ENCODE measurements around the gene SGMS1. TPM values are rescaled to one million over a fixed set of nuclear protein-coding genes. Genes with fewer than 3 reads are reported as not detected.

SGMS1 gene
- total RNA-seq, 2 donors from 2014 or later, result 67.0 to 68.2 TPM

DNA sequence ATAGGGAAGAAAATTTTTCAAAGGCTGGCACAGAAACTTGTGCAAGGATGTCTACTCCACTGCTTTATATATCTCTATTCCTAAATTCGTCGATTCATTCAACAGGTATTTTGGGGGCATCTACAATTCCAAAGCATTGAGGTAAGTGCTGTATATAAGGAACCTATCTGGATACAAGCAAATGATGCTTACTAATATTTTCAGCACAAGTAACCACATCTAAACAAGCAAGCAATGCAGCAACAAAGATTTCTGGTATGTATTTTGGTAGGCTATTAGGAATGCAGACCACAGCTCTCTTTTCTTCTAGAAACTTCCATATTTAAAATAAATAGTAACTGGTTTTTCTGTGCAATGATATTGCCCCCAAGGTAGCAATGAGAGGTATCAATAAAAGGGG is 183.9 kb downstream of the SGMS1 start:
- no peak for DNase-seq (ENCODE audit: low spot score)
- no peaks in the 10 kb centered on the region for H3K4me1 ChIP-seq (replicated peaks)
- TF ChIP-seq POLR2AphosphoS5 (IDR thresholded peaks at IDR 0.05), result no peak
- TF ChIP-seq POLR2A (IDR thresholded peaks at IDR 0.05), result no peak
- TF ChIP-seq, protein P1, sequence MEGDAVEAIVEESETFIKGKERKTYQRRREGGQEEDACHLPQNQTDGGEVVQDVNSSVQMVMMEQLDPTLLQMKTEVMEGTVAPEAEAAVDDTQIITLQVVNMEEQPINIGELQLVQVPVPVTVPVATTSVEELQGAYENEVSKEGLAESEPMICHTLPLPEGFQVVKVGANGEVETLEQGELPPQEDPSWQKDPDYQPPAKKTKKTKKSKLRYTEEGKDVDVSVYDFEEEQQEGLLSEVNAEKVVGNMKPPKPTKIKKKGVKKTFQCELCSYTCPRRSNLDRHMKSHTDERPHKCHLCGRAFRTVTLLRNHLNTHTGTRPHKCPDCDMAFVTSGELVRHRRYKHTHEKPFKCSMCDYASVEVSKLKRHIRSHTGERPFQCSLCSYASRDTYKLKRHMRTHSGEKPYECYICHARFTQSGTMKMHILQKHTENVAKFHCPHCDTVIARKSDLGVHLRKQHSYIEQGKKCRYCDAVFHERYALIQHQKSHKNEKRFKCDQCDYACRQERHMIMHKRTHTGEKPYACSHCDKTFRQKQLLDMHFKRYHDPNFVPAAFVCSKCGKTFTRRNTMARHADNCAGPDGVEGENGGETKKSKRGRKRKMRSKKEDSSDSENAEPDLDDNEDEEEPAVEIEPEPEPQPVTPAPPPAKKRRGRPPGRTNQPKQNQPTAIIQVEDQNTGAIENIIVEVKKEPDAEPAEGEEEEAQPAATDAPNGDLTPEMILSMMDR (IDR thresholded peaks at IDR 0.05), result no peak
- H3K27me3 ChIP-seq (replicated peaks; ENCODE audit: insufficient read depth), result no peaks in the 10 kb centered on the region
- H3K27ac ChIP-seq, result no peak overlapping the region
- WGBS, result 91% methylated on average over 2 of the region's 2 CpGs
- no peaks in the 10 kb centered on the region for H3K36me3 ChIP-seq
- H3K9me3 ChIP-seq, result no peaks in the 10 kb centered on the region
- no peak overlapping the region for H3K4me3 ChIP-seq
- intact Hi-C loops (cut with DNase I), result no loop called here

DNA sequence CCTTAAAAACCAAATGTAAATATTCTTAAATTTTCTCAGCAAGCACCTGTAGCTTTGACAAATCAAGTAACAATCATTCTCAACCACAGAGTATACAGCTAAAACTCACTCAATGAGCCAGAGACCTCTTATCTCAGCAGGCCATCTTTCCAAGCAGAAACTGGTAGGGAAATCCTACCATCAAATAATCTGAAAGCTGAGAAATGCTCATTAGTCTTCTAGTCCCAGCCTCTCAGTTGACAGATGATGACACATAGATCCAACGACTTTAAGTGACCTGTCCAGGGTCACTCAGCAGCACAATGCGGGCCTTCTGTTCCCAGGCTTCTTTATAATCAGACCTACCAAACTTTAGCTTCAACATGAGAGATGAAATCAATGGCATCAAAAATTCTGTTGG is 184.6 kb downstream of the SGMS1 start:
- intact Hi-C loops (cut with DNase I), result no loop called here
- Histone ChIP-seq H3K27me3 (replicated peaks; ENCODE audit: insufficient read depth) (no peaks in the 10 kb centered on the region), H3K36me3 (no peaks in the 10 kb centered on the region), H3K27ac (no peak overlapping the region), H3K4me3 (no peak overlapping the region), H3K4me1 (replicated peaks) (no peaks in the 10 kb centered on the region), H3K9me3 (no peaks in the 10 kb centered on the region)
- WGBS, result 68% methylated on average over 2 of the region's 2 CpGs
- TF ChIP-seq POLR2A (IDR thresholded peaks at IDR 0.05) (no peak), POLR2AphosphoS5 (IDR thresholded peaks at IDR 0.05) (no peak)
- TF ChIP-seq, protein P1 (IDR thresholded peaks at IDR 0.05), result no peak
- no peak for DNase-seq (ENCODE audit: low spot score)

DNA sequence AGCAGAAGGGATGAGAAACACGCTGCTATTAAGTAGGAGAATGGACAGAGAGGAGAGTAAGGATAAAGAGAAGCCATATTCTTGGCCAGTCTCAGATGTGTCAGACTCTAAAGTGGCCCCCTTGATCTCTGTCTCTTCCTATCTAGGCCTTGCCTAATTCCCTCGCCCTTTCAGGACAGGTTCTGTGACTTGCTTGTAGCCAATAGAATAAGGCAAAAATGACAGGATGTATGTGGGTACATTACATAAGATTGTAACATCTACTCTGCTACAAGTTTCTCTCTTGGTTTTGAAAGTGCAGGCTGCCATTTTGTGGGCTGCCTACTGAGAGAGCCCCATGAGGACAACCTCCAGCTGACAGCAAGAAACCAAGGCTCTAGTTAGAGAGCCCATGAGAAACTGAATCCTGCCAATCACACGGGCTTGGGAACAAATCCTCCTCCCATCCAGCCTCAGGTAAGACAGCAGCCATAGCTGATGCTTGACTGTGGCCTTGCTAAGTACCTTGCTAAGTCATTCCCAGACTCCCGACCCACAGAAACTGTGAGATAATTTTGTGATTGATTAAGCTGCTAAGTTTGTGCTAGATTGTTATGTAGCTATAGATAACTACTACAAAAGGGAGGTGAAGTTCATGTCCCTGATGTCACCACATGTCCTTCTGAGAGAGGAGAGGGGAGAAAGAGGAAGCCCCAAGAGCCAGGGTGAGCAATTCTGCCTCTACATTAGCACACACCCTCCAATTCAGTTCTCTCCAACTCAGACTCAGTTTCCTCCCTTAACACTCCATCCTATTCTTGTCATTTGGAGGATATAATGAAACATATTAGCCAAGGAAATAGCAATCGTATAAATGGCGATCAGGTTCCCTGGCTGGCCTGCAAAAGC is 185.5 kb downstream of the SGMS1 start:
- H3K27me3 ChIP-seq (replicated peaks; ENCODE audit: insufficient read depth), result no peaks in the 10 kb centered on the region
- TF ChIP-seq POLR2A (IDR thresholded peaks at IDR 0.05) (no peak), POLR2AphosphoS5 (IDR thresholded peaks at IDR 0.05) (no peak)
- TF ChIP-seq, protein P1 (IDR thresholded peaks at IDR 0.05), result no peak

DNA sequence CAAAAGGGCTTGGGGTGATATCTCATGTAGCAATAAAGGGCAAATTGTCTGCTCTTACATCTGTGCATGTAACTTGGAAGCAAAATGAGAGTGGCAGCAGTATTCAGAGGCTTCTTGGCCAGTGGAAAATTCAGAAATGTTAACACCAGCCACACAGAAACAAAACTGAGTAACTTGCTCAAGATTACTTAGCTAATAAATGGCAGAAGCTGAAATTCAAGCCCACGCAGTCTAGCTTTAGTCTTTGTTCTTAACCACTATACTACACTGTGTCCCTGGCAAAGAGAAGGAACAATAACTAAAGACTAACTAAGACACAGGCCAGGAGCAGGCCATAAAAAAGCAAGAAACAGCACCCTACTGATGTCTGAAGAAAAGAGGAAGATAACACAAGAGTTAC is 186.5 kb downstream of the SGMS1 start:
- Histone ChIP-seq H3K27ac (no peak overlapping the region), H3K9me3 (no peaks in the 10 kb centered on the region), H3K4me1 (replicated peaks) (no peaks in the 10 kb centered on the region), H3K27me3 (replicated peaks; ENCODE audit: insufficient read depth) (no peaks in the 10 kb centered on the region), H3K36me3 (no peaks in the 10 kb centered on the region), H3K4me3 (no peak overlapping the region)
- intact Hi-C loops (cut with DNase I), result no loop called here
- no peak for TF ChIP-seq POLR2AphosphoS5 (IDR thresholded peaks at IDR 0.05)
- TF ChIP-seq, protein P1 (IDR thresholded peaks at IDR 0.05), result no peak
- no peak for TF ChIP-seq POLR2A (IDR thresholded peaks at IDR 0.05)
- DNase-seq (ENCODE audit: low spot score), result no peak
- 74% methylated on average over 1 of the region's 1 CpG for WGBS

More for the DNA sequence above, 185.5 kb downstream of the SGMS1 start:
- WGBS, result 93% methylated on average over 6 of the region's 6 CpGs
- intact Hi-C loops (cut with DNase I), result no loop called here
- Histone ChIP-seq H3K9me3 (no peaks in the 10 kb centered on the region), H3K4me1 (replicated peaks) (no peaks in the 10 kb centered on the region), H3K4me3 (no peak overlapping the region), H3K27ac (no peak overlapping the region), H3K36me3 (no peaks in the 10 kb centered on the region)
- no peak for DNase-seq (ENCODE audit: low spot score)

DNA sequence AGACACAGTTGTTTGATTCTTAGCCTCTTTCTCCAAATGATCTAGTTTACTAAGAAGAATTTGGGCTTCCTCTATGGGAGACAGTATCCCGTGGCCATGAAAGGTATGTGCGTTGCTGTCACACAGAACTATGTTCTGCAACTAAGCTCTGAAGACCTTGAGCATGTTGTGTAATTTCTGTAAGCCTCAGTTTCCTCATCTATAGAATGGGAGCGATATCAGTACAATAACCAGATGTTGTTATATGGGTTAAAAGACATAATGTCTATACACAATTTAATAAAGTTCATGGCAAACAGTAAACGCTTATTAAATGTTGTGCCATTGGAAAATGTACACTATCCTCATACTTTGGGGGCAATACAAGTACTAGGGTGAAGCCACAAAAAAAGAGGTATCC is 187.0 kb downstream of the SGMS1 start:
- TF ChIP-seq POLR2A (IDR thresholded peaks at IDR 0.05), result no peak
- TF ChIP-seq POLR2AphosphoS5 (IDR thresholded peaks at IDR 0.05), result no peak
- TF ChIP-seq, protein P1 (IDR thresholded peaks at IDR 0.05), result no peak
- Histone ChIP-seq H3K27ac (no peak overlapping the region), H3K4me1 (replicated peaks) (no peaks in the 10 kb centered on the region), H3K9me3 (no peaks in the 10 kb centered on the region), H3K36me3 (no peaks in the 10 kb centered on the region), H3K27me3 (replicated peaks; ENCODE audit: insufficient read depth) (no peaks in the 10 kb centered on the region), H3K4me3 (no peak overlapping the region)
- no peak for DNase-seq (ENCODE audit: low spot score)
- intact Hi-C loops (cut with DNase I), result no loop called here
- WGBS, result 97% methylated on average over 4 of the region's 4 CpGs

Data from prostate gland (tissue), 2 donors.